Astrocyte (in vitro differentiated cells and primary cell): Measurements from ENCODE around the gene NRSN2. TPM values are rescaled to one million over a fixed set of nuclear protein-coding genes. Genes with fewer than 3 reads are reported as not detected.
A peak's percentile ranks its signal among the peaks of the same experiment; 100 is the strongest.
"Not testable (repeated sequence)": the region's sequence is repeated elsewhere in the genome, so short reads cannot be mapped to it uniquely, and the experiment has no call there.

ENCODE experiments used
- DNase-seq: peaks from one replicate; pipeline ENCODE4 v3.0.0-alpha.2; 2010; ENCODE audit warnings: low read depth
- FAIRE-seq: peaks from 2 replicates; lab custom pipeline; 2011; peaks lifted over from hg19 to GRCh38; lab: Jason Lieb, UNC
- H2AFZ ChIP-seq: 2 replicates; pipeline ENCODE4 v1.6.0; 2012; ENCODE audit warnings: low read depth, low read length, inconsistent platforms
- H3K27ac ChIP-seq: 2 replicates; pipeline ENCODE4 v1.5.1; 2011; ENCODE audit warnings: low read depth, low read length, inconsistent platforms
- H3K27me3 ChIP-seq: 2 replicates; pipeline ENCODE4 v1.6.0; 2011; ENCODE audit warnings: low read length, inconsistent platforms; ENCODE audit not compliant: insufficient read depth
- H3K36me3 ChIP-seq: 2 replicates; pipeline ENCODE4 v1.5.1; 2011; ENCODE audit warnings: low read length, inconsistent platforms; ENCODE audit not compliant: insufficient read depth
- H3K4me1 ChIP-seq: 2 replicates; pipeline ENCODE4 v1.5.1; 2011; ENCODE audit warnings: low read length, inconsistent platforms; ENCODE audit not compliant: insufficient read depth
- H3K4me2 ChIP-seq: 2 replicates; pipeline ENCODE4 v1.6.0; 2012; ENCODE audit warnings: low read length, inconsistent platforms
- H3K4me3 ChIP-seq: 2 replicates; pipeline ENCODE4 v1.5.1; 2011; ENCODE audit warnings: low read depth, mild to moderate bottlenecking, low read length, inconsistent platforms; ENCODE audit not compliant: insufficient read depth
- H3K79me2 ChIP-seq: 2 replicates; pipeline ENCODE4 v1.6.0; 2012; ENCODE audit warnings: mild to moderate bottlenecking, low read length, inconsistent platforms; ENCODE audit not compliant: insufficient read depth
- H3K9ac ChIP-seq: 2 replicates; pipeline ENCODE4 v1.6.0; 2012; ENCODE audit warnings: mild to moderate bottlenecking, low read length, inconsistent platforms
- H3K9me3 ChIP-seq: 2 replicates; pipeline ENCODE4 v1.5.1; 2012; ENCODE audit warnings: low read depth, mild to moderate bottlenecking, low read length, inconsistent platforms; ENCODE audit not compliant: insufficient read depth
- H4K20me1 ChIP-seq: 2 replicates; pipeline ENCODE4 v1.6.0; 2012; ENCODE audit warnings: low read length, inconsistent platforms; ENCODE audit not compliant: insufficient read depth
- H3K27ac Mint-ChIP-seq: one replicate; pipeline ENCODE4 v1.8.0; 2021; ENCODE audit warnings: mild to moderate bottlenecking, mixed read lengths; ENCODE audit not compliant: unreplicated experiment
- H3K27me3 Mint-ChIP-seq: one replicate; pipeline ENCODE4 v1.8.0; 2021; ENCODE audit warnings: low read depth, mixed read lengths; ENCODE audit not compliant: unreplicated experiment
- H3K36me3 Mint-ChIP-seq: one replicate; pipeline ENCODE4 v1.8.0; 2021; ENCODE audit warnings: low read depth, mixed read lengths; ENCODE audit not compliant: unreplicated experiment
- H3K4me1 Mint-ChIP-seq: one replicate; pipeline ENCODE4 v1.8.0; 2021; ENCODE audit warnings: low read depth, mixed read lengths; ENCODE audit not compliant: unreplicated experiment
- H3K4me3 Mint-ChIP-seq: one replicate; pipeline ENCODE4 v1.8.0; 2021; ENCODE audit warnings: mild to moderate bottlenecking, moderate library complexity, mixed read lengths; ENCODE audit not compliant: unreplicated experiment
- H3K9me3 Mint-ChIP-seq: one replicate; pipeline ENCODE4 v1.8.0; 2021; ENCODE audit warnings: mild to moderate bottlenecking, mixed read lengths; ENCODE audit not compliant: unreplicated experiment
- EZH2 ChIP-seq: IDR thresholded peaks from 2 replicates; pipeline ENCODE4 v1.6.1; 2012; ENCODE audit warnings: mild to moderate bottlenecking, low read length, inconsistent platforms; ENCODE audit not compliant: insufficient read depth
- total RNA-seq: library from RNA; stranded (reverse); gene quantifications from 2 replicates; pipeline ENCODE4 v1.2.1, GENCODE V29; 2021
- TF ChIP-seq, protein P1 (sequence below): IDR thresholded peaks from 2 replicates; pipeline ENCODE4 v1.5.1; 2011; ENCODE audit warnings: low read depth, mild to moderate bottlenecking, inconsistent platforms, low read length, moderate library complexity; ENCODE audit not compliant: insufficient read depth

Gene NRSN2
- total RNA-seq, 1 donor from 2014 or later: 57.8 TPM

DNA sequence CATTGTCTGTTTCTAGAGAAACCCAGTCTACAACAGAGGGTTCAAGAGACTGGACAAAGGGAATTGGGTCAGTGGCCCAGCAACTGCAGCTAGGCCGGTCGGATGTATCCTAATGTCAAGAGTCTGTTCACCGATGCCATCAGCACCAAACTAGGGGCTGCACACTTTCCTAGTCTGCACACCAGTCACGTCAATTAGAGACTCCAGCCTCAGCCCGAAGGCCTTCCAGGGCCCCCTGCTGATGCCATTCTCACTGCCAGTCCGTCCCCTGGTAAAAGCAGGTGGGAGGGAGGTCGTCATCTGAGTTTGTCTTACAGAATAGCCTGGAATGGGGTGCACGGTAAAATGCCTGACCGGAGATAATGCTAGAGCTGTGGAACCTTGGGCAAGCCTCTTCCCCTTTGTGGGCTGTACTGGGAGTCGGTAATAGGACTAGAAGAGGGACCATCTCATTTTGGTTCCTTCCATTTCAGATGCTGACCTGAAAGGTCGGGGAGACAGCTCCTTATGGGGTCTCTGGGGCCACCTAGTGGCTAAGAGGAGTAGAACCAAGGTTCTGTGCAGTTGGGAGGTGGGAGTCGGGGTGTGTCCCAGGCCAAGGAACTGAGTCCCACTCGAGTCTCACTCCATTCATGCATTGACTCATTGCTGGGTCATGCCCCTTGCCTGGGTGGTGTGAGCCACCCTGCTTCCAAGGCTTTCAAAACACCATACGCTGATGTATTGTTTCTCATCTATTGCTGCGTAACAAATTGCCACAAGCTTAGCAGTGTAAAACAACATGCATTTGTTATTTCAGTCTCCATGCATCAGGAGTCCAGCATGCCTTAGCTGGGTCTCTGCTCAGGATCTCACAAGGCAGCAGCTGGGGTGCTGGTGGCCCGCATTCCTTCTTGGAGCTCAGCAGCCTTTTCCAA is 16.4 kb upstream of the NRSN2 start:
- no peak overlapping the region for H3K9ac ChIP-seq
- H3K27me3 ChIP-seq: no peaks in the 10 kb centered on the region
- Mint-ChIP-seq H3K36me3 (peaks cover 12% of the 10 kb centered on the region), H3K4me3 (peak overlapping the region; percentile 62), H3K4me1 (peaks cover 27% of the 10 kb centered on the region), H3K9me3 (no peaks in the 10 kb centered on the region), H3K27me3 (no peaks in the 10 kb centered on the region), H3K27ac (peak overlapping the region; percentile 75)
- TF ChIP-seq EZH2: no peak
- TF ChIP-seq, protein P1, sequence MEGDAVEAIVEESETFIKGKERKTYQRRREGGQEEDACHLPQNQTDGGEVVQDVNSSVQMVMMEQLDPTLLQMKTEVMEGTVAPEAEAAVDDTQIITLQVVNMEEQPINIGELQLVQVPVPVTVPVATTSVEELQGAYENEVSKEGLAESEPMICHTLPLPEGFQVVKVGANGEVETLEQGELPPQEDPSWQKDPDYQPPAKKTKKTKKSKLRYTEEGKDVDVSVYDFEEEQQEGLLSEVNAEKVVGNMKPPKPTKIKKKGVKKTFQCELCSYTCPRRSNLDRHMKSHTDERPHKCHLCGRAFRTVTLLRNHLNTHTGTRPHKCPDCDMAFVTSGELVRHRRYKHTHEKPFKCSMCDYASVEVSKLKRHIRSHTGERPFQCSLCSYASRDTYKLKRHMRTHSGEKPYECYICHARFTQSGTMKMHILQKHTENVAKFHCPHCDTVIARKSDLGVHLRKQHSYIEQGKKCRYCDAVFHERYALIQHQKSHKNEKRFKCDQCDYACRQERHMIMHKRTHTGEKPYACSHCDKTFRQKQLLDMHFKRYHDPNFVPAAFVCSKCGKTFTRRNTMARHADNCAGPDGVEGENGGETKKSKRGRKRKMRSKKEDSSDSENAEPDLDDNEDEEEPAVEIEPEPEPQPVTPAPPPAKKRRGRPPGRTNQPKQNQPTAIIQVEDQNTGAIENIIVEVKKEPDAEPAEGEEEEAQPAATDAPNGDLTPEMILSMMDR: peak; percentile 91
- DNase-seq (peak; percentile 46), FAIRE-seq (peak; percentile 23)
- H4K20me1 ChIP-seq: peaks cover 45% of the 10 kb centered on the region
- no peak overlapping the region for H3K4me3 ChIP-seq
- H3K36me3 ChIP-seq: no peaks in the 10 kb centered on the region
- no peak overlapping the region for H2AFZ ChIP-seq
- no peaks in the 10 kb centered on the region for H3K9me3 ChIP-seq
- H3K79me2 ChIP-seq: peaks cover 25% of the 10 kb centered on the region
- no peak overlapping the region for H3K27ac ChIP-seq
- peak overlapping the region; percentile 22 for H3K4me2 ChIP-seq
- peaks cover 31% of the 10 kb centered on the region for H3K4me1 ChIP-seq

DNA sequence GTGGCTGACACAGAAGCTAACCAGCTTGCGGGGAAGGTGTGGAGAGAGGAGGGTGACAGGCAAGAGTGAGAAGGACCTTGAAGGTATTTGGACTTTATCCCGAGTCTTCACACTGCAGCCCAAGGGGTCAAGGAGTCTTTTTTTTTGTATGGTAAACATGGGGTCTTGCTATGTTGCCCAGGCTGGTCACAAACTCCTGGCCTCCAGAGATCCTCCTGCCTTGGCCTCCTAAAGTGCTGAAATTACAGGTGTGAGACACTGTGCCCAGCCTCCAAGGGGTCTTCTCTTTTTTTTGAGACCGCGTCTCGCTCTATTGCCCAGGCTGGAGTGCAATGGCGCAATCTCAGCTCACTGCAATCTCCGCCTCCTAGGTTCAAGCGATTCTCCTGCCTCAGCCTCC is 12.3 kb upstream of the NRSN2 start:
- no peak overlapping the region for H3K9ac ChIP-seq
- TF ChIP-seq, protein P1: no peak
- TF ChIP-seq EZH2: no peak
- H3K27me3 ChIP-seq: no peaks in the 10 kb centered on the region
- H3K27me3 Mint-ChIP-seq: no peaks in the 10 kb centered on the region
- DNase-seq (no peak), FAIRE-seq (no peak)
- H3K27ac Mint-ChIP-seq: no peak overlapping the region
- peaks cover 23% of the 10 kb centered on the region for H4K20me1 ChIP-seq
- H3K4me3 ChIP-seq: no peak overlapping the region
- H3K36me3 ChIP-seq: no peaks in the 10 kb centered on the region
- H2AFZ ChIP-seq: no peak overlapping the region
- H3K9me3 ChIP-seq: no peaks in the 10 kb centered on the region
- peaks cover 13% of the 10 kb centered on the region for H3K4me1 Mint-ChIP-seq
- no peak overlapping the region for H3K4me3 Mint-ChIP-seq
- no peak overlapping the region for H3K27ac ChIP-seq
- H3K9me3 Mint-ChIP-seq: no peaks in the 10 kb centered on the region
- peaks cover 5% of the 10 kb centered on the region for H3K79me2 ChIP-seq
- H3K36me3 Mint-ChIP-seq: peaks cover 12% of the 10 kb centered on the region
- H3K4me2 ChIP-seq: no peak overlapping the region
- H3K4me1 ChIP-seq: peaks cover 13% of the 10 kb centered on the region

DNA sequence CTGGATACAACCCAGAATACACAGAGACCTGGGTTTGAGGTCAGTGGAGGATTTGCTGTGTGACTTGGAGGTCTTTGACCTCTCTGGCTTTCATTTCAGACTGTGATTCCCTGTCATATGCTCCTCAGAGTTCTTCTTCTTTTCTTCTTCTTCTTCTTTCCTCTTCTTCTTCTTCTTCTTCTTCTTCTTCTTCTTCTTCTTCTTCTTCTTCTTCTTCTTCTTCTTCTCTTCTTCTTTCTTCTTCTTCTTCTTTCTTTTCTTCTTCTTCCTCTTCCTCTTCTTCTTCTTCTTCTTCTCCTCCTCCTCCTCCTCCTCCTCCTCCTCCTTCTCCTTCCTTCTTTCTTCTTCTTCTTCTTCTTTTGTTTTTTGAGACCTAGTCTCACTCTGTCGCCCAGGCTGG is 10.9 kb upstream of the NRSN2 start:
- H3K27me3 Mint-ChIP-seq, FAIRE-seq: not testable (repeated sequence)

More for the DNA sequence above, 10.9 kb upstream of the NRSN2 start:
- H3K9me3 Mint-ChIP-seq, H3K9me3 ChIP-seq, DNase-seq, H3K27me3 ChIP-seq, H3K4me1 Mint-ChIP-seq, H3K27ac ChIP-seq, H3K36me3 ChIP-seq, H3K36me3 Mint-ChIP-seq, H3K79me2 ChIP-seq, H2AFZ ChIP-seq, H3K4me3 Mint-ChIP-seq, H4K20me1 ChIP-seq, H3K4me2 ChIP-seq, H3K4me1 ChIP-seq, H3K27ac Mint-ChIP-seq, H3K4me3 ChIP-seq, H3K9ac ChIP-seq: not testable (repeated sequence)
